Trophoblast cell (in vitro differentiated cells and primary cell): Measurements from ENCODE around the gene SMIM44.

Experiments used
- DNase-seq, 2 donors: peaks; one replicate each; pipeline ENCODE4 v3.0.0-alpha.2; 2016
- H2AFZ ChIP-seq: 2 replicates; pipeline ENCODE4 v1.6.1; 2013; ENCODE audit warnings: low read length, moderate library complexity, mild to moderate bottlenecking; ENCODE audit not compliant: insufficient read depth, poor library complexity
- H2AK5ac ChIP-seq: 2 replicates; pipeline ENCODE4 v1.6.1; 2013; ENCODE audit warnings: mild to moderate bottlenecking, low read length
- H2BK120ac ChIP-seq: 2 replicates; pipeline ENCODE4 v1.6.1; 2013; ENCODE audit warnings: low read length, mild to moderate bottlenecking, moderate library complexity; ENCODE audit not compliant: insufficient read depth, poor library complexity
- H2BK12ac ChIP-seq: 2 replicates; pipeline ENCODE4 v1.6.1; 2013; ENCODE audit warnings: mild to moderate bottlenecking, low read length, moderate library complexity
- H2BK5ac ChIP-seq: 2 replicates; pipeline ENCODE4 v1.6.1; 2013; ENCODE audit warnings: low read length, low read depth, moderate library complexity, mild to moderate bottlenecking; ENCODE audit not compliant: poor library complexity
- H3K14ac ChIP-seq: 2 replicates; pipeline ENCODE4 v1.6.1; 2013; ENCODE audit warnings: mild to moderate bottlenecking, low read length
- H3K18ac ChIP-seq: 2 replicates; pipeline ENCODE4 v1.6.1; 2013; ENCODE audit warnings: mild to moderate bottlenecking, low read length
- H3K23ac ChIP-seq: 2 replicates; pipeline ENCODE4 v1.6.1; 2013; ENCODE audit warnings: low read length
- H3K27ac ChIP-seq: 2 replicates; pipeline ENCODE4 v1.5.1; 2013; ENCODE audit warnings: low read depth, mild to moderate bottlenecking, inconsistent platforms, low read length, moderate library complexity
- H3K27me3 ChIP-seq: 2 replicates; pipeline ENCODE4 v1.6.1; 2013; ENCODE audit warnings: inconsistent platforms, mild to moderate bottlenecking, low read length, moderate library complexity; ENCODE audit not compliant: insufficient read depth
- H3K36me3 ChIP-seq, 2 experiments: 1 replicate in 1 of 2; 2 replicates in 1 of 2; pipeline ENCODE4 v1.6.1; 2013; ENCODE audit warnings: low read length in 2 of 2, mild to moderate bottlenecking in 2 of 2, moderate library complexity in 1 of 2; ENCODE audit not compliant: insufficient read depth in 2 of 2, control insufficient read depth in 1 of 2
- H3K4ac ChIP-seq: 2 replicates; pipeline ENCODE4 v1.6.1; 2013; ENCODE audit warnings: low read depth, mild to moderate bottlenecking, low read length, moderate library complexity
- H3K4me1 ChIP-seq, 2 experiments: 1 replicate in 1 of 2; 2 replicates in 1 of 2; pipeline ENCODE4 v1.6.1; 2013; ENCODE audit warnings: low read length in 2 of 2, mild to moderate bottlenecking in 2 of 2, moderate library complexity in 1 of 2; ENCODE audit not compliant: insufficient read depth in 2 of 2, control insufficient read depth in 1 of 2
- H3K4me2 ChIP-seq: 2 replicates; pipeline ENCODE4 v1.6.1; 2013; ENCODE audit warnings: inconsistent platforms, mild to moderate bottlenecking, low read length, moderate library complexity
- H3K4me3 ChIP-seq: 2 replicates; pipeline ENCODE4 v1.5.1; 2013; ENCODE audit warnings: mild to moderate bottlenecking, low read depth, low read length, inconsistent platforms
- H3K79me1 ChIP-seq: one replicate; pipeline ENCODE4 v1.6.1; 2013; ENCODE audit warnings: low read length
- H3K79me2 ChIP-seq: 2 replicates; pipeline ENCODE4 v1.6.1; 2013; ENCODE audit warnings: low read length, mild to moderate bottlenecking; ENCODE audit not compliant: control insufficient read depth, insufficient read depth, poor library complexity
- H3K9ac ChIP-seq: 2 replicates; pipeline ENCODE4 v1.6.1; 2013; ENCODE audit warnings: mild to moderate bottlenecking, low read length
- H3K9me3 ChIP-seq: 2 replicates; pipeline ENCODE4 v1.6.1; 2013; ENCODE audit warnings: low read depth, mild to moderate bottlenecking, control low read depth, inconsistent platforms, low read length; ENCODE audit not compliant: insufficient read depth
- H4K12ac ChIP-seq: 2 replicates; pipeline ENCODE4 v1.6.1; 2013; ENCODE audit warnings: low read depth, mild to moderate bottlenecking, low read length, moderate library complexity
- H4K8ac ChIP-seq: 2 replicates; pipeline ENCODE4 v1.6.1; 2013; ENCODE audit warnings: low read depth, mild to moderate bottlenecking, low read length, moderate library complexity
- H4K91ac ChIP-seq: one replicate; pipeline ENCODE4 v1.6.1; 2013; ENCODE audit warnings: low read depth, mild to moderate bottlenecking, low read length, moderate library complexity
- WGBS: extraction: QIAGEN DNeasy Blood & Tissue Kit; methylation state at CpG from one replicate; pipeline ENCODE4 v1.1.7; 2013; ENCODE audit warnings: missing lambda C conversion rate; ENCODE audit not compliant: insufficient read length, insufficient coverage; ENCODE audit errors: extremely low coverage; 5-methylcytosine and 5-hydroxymethylcytosine counted together

Gene SMIM44

GRCh38 chr19:3501780-3502179 is 18.5 kb upstream of the SMIM44 start:
- H2BK12ac ChIP-seq: no peak overlapping the region
- no peak overlapping the region for H3K23ac ChIP-seq
- H3K4me2 ChIP-seq: no peak overlapping the region
- WGBS: no CpG with 5 or more reads among the region's 3 CpGs
- H4K8ac ChIP-seq: no peak overlapping the region
- H2AK5ac ChIP-seq: no peak overlapping the region
- no peak overlapping the region for H3K14ac ChIP-seq
- no peak overlapping the region for H2AFZ ChIP-seq
- H3K4me3 ChIP-seq: no peak overlapping the region
- H3K27me3 ChIP-seq: no peaks in the 10 kb centered on the region
- H4K12ac ChIP-seq: no peak overlapping the region
- no peak overlapping the region for H4K91ac ChIP-seq
- peaks cover 19% of the 10 kb centered on the region for H3K79me2 ChIP-seq
- H3K9me3 ChIP-seq: no peaks in the 10 kb centered on the region
- H3K79me1 ChIP-seq: peaks cover 20% of the 10 kb centered on the region
- no peak overlapping the region for H3K27ac ChIP-seq
- H2BK120ac ChIP-seq: no peak overlapping the region
- H3K36me3 ChIP-seq: peaks cover under 1 to 6% of the 10 kb centered on the region in 2 experiments
- no peak overlapping the region for H3K18ac ChIP-seq
- H3K9ac ChIP-seq: no peak overlapping the region
- H2BK5ac ChIP-seq: no peak overlapping the region
- peaks cover 0 to 6% of the 10 kb centered on the region in 2 experiments for H3K4me1 ChIP-seq
- no peak for DNase-seq
- H3K4ac ChIP-seq: no peak overlapping the region

DNA sequence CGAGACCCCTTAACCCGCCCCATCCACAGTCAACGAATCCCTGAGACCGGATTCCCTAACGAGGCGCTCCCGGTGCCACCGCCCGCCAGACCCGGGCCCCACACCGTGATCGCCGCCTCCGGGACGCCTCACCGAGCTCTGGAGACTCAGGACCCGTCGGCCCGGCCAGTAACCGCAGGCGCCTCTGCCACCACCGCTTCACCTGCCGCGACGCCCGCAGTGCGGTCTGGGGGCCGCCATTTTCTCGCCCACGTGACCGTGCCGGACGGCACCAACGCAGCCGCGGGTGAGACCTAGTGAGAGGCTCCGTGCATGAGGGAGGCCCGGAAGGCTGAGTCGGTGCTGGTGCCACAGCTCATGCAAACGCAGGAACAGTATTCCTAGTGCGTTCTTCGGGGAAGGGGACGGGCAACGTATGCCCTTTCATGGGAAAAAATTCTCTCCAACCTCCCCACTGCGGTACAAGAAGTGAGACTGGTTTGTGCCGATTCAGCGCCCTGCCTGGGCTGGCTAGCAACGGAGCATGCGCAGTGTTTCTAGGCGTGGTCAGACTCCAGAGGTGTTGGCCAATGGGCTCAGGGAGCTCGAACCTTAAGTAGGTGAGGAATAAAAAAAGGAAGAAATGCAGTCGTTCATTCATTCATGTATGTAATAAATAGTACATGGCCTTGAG is 17.3 kb upstream of the SMIM44 start, which contains the start of gene DOHH:
Gene DOHH (minus strand): TSS at position 246 of the 673 bp plus-strand sequence. CDS start 3,860 bp downstream, outside the sequence.
- no CpG with 5 or more reads among the region's 52 CpGs for WGBS
- Histone ChIP-seq H3K27me3 (no peaks in the 10 kb centered on the region), H2BK12ac (peak within 1 kb of the TSS; percentile 92), H3K18ac (peak within 1 kb of the TSS; percentile 97), H3K4ac (peak within 1 kb of the TSS; percentile 95), H2BK5ac (peak within 1 kb of the TSS; percentile 99), H3K27ac (peak within 1 kb of the TSS; percentile 94), H3K4me2 (peak within 1 kb of the TSS; percentile 84), H2AK5ac (peak within 1 kb of the TSS; percentile 33), H4K12ac (peak within 1 kb of the TSS; percentile 89), H3K36me3 (peaks cover 10 to 17% of the 10 kb centered on the region in 2 experiments), H3K4me3 (peak within 1 kb of the TSS; percentile 89), H3K14ac (peak within 1 kb of the TSS; percentile 99), H2BK120ac (peak within 1 kb of the TSS; percentile 99), H4K8ac (peak within 1 kb of the TSS; percentile 95), H2AFZ (peak within 1 kb of the TSS; percentile 98), H3K79me1 (peaks cover 12% of the 10 kb centered on the region), H3K79me2 (peaks cover 10% of the 10 kb centered on the region), H3K9me3 (no peaks in the 10 kb centered on the region), H3K4me1 (peaks cover 0 to 6% of the 10 kb centered on the region in 2 experiments), H3K23ac (no peak within 1 kb of the TSS), H4K91ac (peak within 1 kb of the TSS; percentile 99), H3K9ac (peak within 1 kb of the TSS; percentile 99)
- DNase-seq: peak; percentile 98 to 99

DNA sequence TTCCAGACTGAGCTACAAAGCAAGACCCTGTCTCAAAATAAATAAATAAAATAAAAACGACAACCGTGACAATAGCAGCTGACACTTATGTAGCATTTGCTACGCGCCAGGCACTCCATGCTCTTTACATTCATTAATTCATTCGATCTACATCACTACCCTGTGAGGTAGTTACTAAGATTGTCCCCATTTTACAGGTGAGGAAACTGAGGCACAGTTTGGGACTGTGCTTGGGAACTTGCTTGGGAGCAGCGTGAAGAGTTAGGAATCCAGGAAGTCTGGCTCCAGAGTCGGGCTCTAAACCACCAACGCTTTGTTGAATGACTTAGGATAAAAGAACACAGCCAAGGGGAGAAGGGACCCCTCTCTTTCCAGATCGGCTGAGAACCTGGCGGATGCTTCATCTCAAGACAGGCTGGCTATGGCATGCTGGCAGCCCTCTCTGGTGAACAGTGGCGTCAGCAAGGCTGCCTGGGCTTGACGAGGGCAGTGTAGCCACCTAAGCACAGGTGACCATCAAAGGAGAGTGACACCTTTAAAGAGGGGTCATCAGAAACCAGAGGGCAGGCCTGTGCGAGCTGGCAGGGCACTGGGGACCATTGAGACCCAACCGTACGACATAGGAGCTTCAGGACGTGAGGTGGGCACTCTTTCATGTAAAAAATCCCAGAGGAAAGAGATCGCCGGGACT is 16.6 kb upstream of the SMIM44 start:
- peak overlapping the region; percentile 81 for H3K9ac ChIP-seq
- peak overlapping the region; percentile 97 for H3K18ac ChIP-seq
- H3K4me3 ChIP-seq: peak overlapping the region; percentile 89
- peaks cover 9% of the 10 kb centered on the region for H3K79me2 ChIP-seq
- H3K4ac ChIP-seq: peak overlapping the region; percentile 83
- H3K9me3 ChIP-seq: no peaks in the 10 kb centered on the region
- H3K4me1 ChIP-seq: peaks cover 0 to 6% of the 10 kb centered on the region in 2 experiments
- H2BK12ac ChIP-seq: no peak overlapping the region
- peak overlapping the region; percentile 99 for H4K91ac ChIP-seq
- no peak overlapping the region for H3K23ac ChIP-seq
- H3K4me2 ChIP-seq: peak overlapping the region; percentile 84
- peak overlapping the region; percentile 33 for H2AK5ac ChIP-seq
- H2BK120ac ChIP-seq: peak overlapping the region; percentile 99
- H3K36me3 ChIP-seq: peaks cover 14 to 20% of the 10 kb centered on the region in 2 experiments
- no peaks in the 10 kb centered on the region for H3K27me3 ChIP-seq
- no CpG with 5 or more reads among the region's 18 CpGs for WGBS
- no peak for DNase-seq
- no peak overlapping the region for H3K27ac ChIP-seq
- H2BK5ac ChIP-seq: peak overlapping the region; percentile 99
- peaks cover 9% of the 10 kb centered on the region for H3K79me1 ChIP-seq
- H3K14ac ChIP-seq: peak overlapping the region; percentile 99
- peak overlapping the region; percentile 89 for H4K12ac ChIP-seq
- peak overlapping the region; percentile 95 for H4K8ac ChIP-seq
- peak overlapping the region; percentile 98 for H2AFZ ChIP-seq

DNA sequence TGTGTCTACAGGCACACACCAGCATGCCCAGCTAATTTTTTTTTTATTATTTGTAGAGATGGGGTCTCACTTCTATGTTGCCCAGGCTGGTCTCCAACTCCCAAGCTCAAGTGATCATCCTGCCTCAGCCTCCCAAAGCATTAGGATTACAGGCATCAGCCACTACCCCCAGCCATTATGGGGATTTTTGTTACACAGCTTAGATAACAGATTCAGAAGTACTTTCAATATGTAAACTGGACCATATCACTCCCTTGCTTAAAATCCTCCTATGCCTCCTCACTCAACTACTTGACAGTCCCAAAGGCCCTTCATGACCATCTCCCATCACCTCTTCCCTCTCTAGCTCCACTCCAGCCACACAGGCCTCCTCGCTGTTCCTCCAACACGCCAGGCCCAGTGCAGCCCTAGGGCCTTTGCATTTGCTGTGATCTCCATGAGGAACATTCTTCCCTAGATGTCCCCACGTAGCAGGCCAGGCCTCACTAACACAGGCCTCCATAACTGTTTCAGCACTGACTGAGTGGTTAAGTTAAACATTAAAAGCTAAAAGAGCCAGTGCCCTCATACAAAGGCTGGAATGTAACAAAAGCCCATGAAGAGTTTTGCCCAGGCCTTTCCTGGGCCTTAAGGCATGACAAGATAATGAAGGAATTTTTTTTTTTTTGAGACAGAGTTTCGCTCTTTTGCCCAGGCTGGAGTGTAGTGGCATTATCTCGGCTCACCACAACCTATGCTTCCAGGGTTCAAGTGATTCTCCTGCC is 14.7 kb upstream of the SMIM44 start:
- no peak for DNase-seq
- Histone ChIP-seq H3K27ac (no peak overlapping the region), H2BK120ac (no peak overlapping the region), H3K27me3 (no peaks in the 10 kb centered on the region), H2BK12ac (no peak overlapping the region), H4K12ac (no peak overlapping the region), H3K4ac (no peak overlapping the region), H3K9me3 (no peaks in the 10 kb centered on the region), H4K91ac (no peak overlapping the region), H3K79me1 (peaks cover 9% of the 10 kb centered on the region), H3K4me3 (no peak overlapping the region), H3K23ac (no peak overlapping the region), H3K36me3 (peaks cover 27 to 35% of the 10 kb centered on the region in 2 experiments), H3K9ac (no peak overlapping the region), H3K14ac (no peak overlapping the region), H2AFZ (no peak overlapping the region), H3K4me1 (peaks cover 0 to 6% of the 10 kb centered on the region in 2 experiments), H2BK5ac (no peak overlapping the region), H4K8ac (no peak overlapping the region), H2AK5ac (no peak overlapping the region), H3K4me2 (no peak overlapping the region), H3K79me2 (peaks cover 9% of the 10 kb centered on the region), H3K18ac (peak overlapping the region; percentile 17)
- WGBS: no CpG with 5 or more reads among the region's 5 CpGs
